ENCODE data around the gene LPP.

GRCh38 chr3:188590557-188590956, 436.6 kb downstream of the LPP start:
- TF ChIP-seq, protein P1, sequence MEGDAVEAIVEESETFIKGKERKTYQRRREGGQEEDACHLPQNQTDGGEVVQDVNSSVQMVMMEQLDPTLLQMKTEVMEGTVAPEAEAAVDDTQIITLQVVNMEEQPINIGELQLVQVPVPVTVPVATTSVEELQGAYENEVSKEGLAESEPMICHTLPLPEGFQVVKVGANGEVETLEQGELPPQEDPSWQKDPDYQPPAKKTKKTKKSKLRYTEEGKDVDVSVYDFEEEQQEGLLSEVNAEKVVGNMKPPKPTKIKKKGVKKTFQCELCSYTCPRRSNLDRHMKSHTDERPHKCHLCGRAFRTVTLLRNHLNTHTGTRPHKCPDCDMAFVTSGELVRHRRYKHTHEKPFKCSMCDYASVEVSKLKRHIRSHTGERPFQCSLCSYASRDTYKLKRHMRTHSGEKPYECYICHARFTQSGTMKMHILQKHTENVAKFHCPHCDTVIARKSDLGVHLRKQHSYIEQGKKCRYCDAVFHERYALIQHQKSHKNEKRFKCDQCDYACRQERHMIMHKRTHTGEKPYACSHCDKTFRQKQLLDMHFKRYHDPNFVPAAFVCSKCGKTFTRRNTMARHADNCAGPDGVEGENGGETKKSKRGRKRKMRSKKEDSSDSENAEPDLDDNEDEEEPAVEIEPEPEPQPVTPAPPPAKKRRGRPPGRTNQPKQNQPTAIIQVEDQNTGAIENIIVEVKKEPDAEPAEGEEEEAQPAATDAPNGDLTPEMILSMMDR (IDR thresholded peaks at IDR 0.05), result no peak
- no peak for TF ChIP-seq EZH2 (IDR thresholded peaks at IDR 0.05; ENCODE audit: borderline replicate concordance, insufficient read depth, low read depth, low read length, poor library complexity, severe bottlenecking)
